A673 (cell line): ENCODE data around the gene PCK1. TPM values are rescaled to one million over a fixed set of nuclear protein-coding genes. Genes with fewer than 3 reads are reported as not detected.

Experiments used
- BruUV-seq: library from RNA; stranded (reverse); fragments of 400-500 nt; replicated peaks from 2 replicates; lab custom pipeline; 2021; lab: Mats Ljungman, UMichigan
- CTCF ChIA-PET: fragments of 300-600 bp; sonication (Branson Sonifier 250); formaldehyde crosslinking; loops from one replicate; lab custom pipeline; 2022; ENCODE audit warnings: antibody characterized with exemption; lab: Charles Lee
- POLR2A ChIA-PET: fragments of 300-600 bp; sonication (Branson Sonifier 250); formaldehyde crosslinking; loops from one replicate; lab custom pipeline; 2022; ENCODE audit warnings: antibody characterized with exemption; ENCODE audit not compliant: low non-redundant PET; lab: Charles Lee
- DNase-seq: peaks from one replicate; pipeline ENCODE4 v3.0.0-alpha.2; 2015; ENCODE audit warnings: low spot score
- H3K27ac ChIP-seq: fragments of 200-600 bp; sonication (generic); 2 replicates; pipeline ENCODE4 v1.5.1; 2016; ENCODE audit warnings: mixed run types, low read depth, mild to moderate bottlenecking, mixed read lengths, antibody characterized with exemption, low read length; ENCODE audit not compliant: poor library complexity, severe bottlenecking
- H3K27me3 ChIP-seq: fragments of 200-600 bp; sonication (generic); replicated peaks from 2 replicates; pipeline ENCODE4 v1.6.1; 2017; ENCODE audit warnings: mixed run types, low read depth, mild to moderate bottlenecking, mixed read lengths, antibody characterized with exemption, low read length; ENCODE audit not compliant: insufficient read depth, poor library complexity
- H3K36me3 ChIP-seq: fragments of 200-600 bp; sonication (generic); 2 replicates; pipeline ENCODE4 v1.6.1; 2016; ENCODE audit warnings: mixed run types, mild to moderate bottlenecking, mixed read lengths, antibody characterized with exemption, low read length; ENCODE audit not compliant: insufficient read depth, poor library complexity, severe bottlenecking
- H3K4me1 ChIP-seq: fragments of 200-600 bp; sonication (generic); 2 replicates; pipeline ENCODE4 v1.6.1; 2017; ENCODE audit warnings: mixed run types, mild to moderate bottlenecking, mixed read lengths, antibody characterized with exemption, low read length; ENCODE audit not compliant: insufficient read depth, poor library complexity, severe bottlenecking
- H3K4me3 ChIP-seq: fragments of 200-600 bp; sonication (generic); 2 replicates; pipeline ENCODE4 v1.5.1; 2016; ENCODE audit warnings: low read depth, mixed run types, mild to moderate bottlenecking, mixed read lengths, low read length; ENCODE audit not compliant: poor library complexity, severe bottlenecking
- H3K9me3 ChIP-seq: fragments of 200-600 bp; sonication (generic); 2 replicates; pipeline ENCODE4 v1.6.1; 2016; ENCODE audit warnings: mixed run types, low read depth, mild to moderate bottlenecking, mixed read lengths, antibody characterized with exemption, low read length; ENCODE audit not compliant: poor library complexity, severe bottlenecking
- EZH2 ChIP-seq: fragments of 200-600 bp; sonication (generic); IDR thresholded peaks from 2 replicates; pipeline ENCODE4 v1.6.1; 2017; ENCODE audit warnings: borderline replicate concordance, low read depth, mild to moderate bottlenecking, mixed read lengths, antibody characterized with exemption, low read length; ENCODE audit not compliant: poor library complexity, severe bottlenecking
- intact Hi-C: fragments of 100-400 bp; cut with micrococcal nuclease; formaldehyde crosslinking; loops from one replicate; pipeline ENCODE4 v1.10.0; 2022; ENCODE audit not compliant: unreplicated experiment
- total RNA-seq: library from RNA; stranded (reverse); gene quantifications from 2 replicates; pipeline ENCODE4 v1.2.3, GENCODE V29; 2021
- TF ChIP-seq, protein P1 (sequence below): fragments of 300-800, 200-600 bp; sonication (generic); conservative IDR thresholded peaks from 2 replicates; pipeline ENCODE4 v1.5.1; 2017; ENCODE audit warnings: low read depth, mild to moderate bottlenecking, antibody characterized with exemption, low read length, moderate library complexity, mixed read lengths

Gene PCK1
- total RNA-seq, 1 experiment from 2014 or later = not detected

DNA sequence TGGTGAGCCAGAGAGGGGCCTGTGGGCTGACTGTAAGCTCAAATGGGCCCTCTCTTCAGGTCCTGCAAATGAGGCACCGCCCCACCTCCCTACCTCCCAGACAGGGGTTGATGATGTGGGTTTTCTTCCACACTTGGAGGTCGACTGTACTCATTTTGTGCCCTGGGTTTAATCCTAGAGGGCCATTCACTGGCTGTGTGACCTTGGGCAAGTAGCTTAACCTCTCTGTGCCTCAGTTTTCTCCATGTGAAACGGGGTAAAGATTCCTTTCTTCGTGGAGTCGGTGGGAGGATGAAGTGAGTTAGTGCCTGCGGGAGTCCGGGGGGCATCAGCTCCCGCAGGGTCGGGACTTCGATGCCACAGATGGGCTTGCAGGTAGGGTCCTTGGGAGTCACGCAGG lies 35.4 kb downstream of the PCK1 start:
- BruUV-seq = no TSS peak
- TF ChIP-seq, protein P1, sequence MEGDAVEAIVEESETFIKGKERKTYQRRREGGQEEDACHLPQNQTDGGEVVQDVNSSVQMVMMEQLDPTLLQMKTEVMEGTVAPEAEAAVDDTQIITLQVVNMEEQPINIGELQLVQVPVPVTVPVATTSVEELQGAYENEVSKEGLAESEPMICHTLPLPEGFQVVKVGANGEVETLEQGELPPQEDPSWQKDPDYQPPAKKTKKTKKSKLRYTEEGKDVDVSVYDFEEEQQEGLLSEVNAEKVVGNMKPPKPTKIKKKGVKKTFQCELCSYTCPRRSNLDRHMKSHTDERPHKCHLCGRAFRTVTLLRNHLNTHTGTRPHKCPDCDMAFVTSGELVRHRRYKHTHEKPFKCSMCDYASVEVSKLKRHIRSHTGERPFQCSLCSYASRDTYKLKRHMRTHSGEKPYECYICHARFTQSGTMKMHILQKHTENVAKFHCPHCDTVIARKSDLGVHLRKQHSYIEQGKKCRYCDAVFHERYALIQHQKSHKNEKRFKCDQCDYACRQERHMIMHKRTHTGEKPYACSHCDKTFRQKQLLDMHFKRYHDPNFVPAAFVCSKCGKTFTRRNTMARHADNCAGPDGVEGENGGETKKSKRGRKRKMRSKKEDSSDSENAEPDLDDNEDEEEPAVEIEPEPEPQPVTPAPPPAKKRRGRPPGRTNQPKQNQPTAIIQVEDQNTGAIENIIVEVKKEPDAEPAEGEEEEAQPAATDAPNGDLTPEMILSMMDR = no peak
- TF ChIP-seq EZH2 = no peak
- ChIA-PET CTCF (no interaction called here), POLR2A (interaction anchor here (0.5 kb wide), 1 partner anchor 46 kb away, joined by 11 read pairs; no protein-coding TSS in a partner anchor)
- H3K9me3 ChIP-seq = no peaks in the 10 kb centered on the region
- H3K4me1 ChIP-seq = no peaks in the 10 kb centered on the region
- no peaks in the 10 kb centered on the region for H3K36me3 ChIP-seq
- no peak for DNase-seq
- intact Hi-C loops = loop anchor here (2.0 to 5.0 kb wide), 2 partner anchors 99 to 612 kb away; no protein-coding TSS in a partner anchor
- no peak overlapping the region for H3K27ac ChIP-seq
- no peaks in the 10 kb centered on the region for H3K27me3 ChIP-seq
- no peak overlapping the region for H3K4me3 ChIP-seq

DNA sequence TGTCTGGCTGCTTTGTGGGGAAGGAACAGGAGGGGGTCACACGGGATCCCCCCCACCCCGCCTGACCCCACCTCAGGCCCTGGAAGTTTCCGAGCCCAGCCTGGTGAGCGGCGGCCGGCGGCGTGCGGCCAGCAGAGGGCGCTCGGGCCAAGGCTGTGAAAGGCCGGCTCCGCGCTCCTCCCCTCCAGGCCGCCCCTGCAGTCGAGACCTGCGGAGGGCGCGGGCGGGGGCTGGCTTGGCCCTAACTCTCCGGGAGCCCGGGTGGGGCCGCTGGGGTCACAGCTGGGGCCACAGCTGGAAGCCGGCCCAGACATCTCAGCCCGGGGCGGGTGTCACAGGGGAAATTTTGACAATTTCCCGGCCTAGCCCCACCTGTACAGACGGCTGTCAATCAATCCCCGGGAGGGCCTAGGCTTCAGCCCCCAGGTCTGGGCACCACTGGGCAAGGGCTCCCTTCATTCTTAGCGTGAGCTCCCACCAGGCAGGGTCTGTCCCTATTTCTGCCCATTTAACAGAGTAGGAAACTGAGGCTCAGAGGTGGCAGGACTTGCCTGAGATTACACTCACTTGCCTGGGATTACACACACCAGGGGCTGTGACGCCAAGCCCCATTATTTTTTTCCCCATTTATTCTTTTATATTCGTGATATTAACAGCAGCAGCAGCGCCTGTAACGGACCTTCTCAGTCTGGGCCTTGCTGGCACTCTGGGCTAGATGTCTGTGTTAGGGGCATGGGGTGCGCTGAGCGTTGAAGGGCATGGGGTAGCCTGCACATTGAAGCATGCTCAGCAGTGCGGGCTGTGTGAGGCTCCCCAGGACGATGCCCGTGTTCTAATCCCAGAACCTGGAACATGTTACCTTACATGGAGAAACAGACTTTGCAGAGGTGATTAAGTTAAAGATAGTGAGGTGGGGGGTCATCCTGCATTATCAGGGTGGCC lies 36.4 kb downstream of the PCK1 start:
- intact Hi-C loops = loop anchor here (1.0 to 5.0 kb wide), 3 partner anchors 100 to 612 kb away; no protein-coding TSS in a partner anchor
- Histone ChIP-seq H3K27ac (no peak overlapping the region), H3K4me3 (no peak overlapping the region), H3K9me3 (no peaks in the 10 kb centered on the region), H3K4me1 (no peaks in the 10 kb centered on the region), H3K27me3 (no peaks in the 10 kb centered on the region), H3K36me3 (no peaks in the 10 kb centered on the region)
- peak; percentile 64 for DNase-seq
- ChIA-PET POLR2A (interaction anchor here (0.5 kb wide), 1 partner anchor 46 kb away, joined by 11 read pairs; no protein-coding TSS in a partner anchor), CTCF (interaction anchor here (0.6 kb wide), 1 partner anchor 765 kb away, joined by 3 read pairs; no protein-coding TSS in a partner anchor)
- TF ChIP-seq, protein P1 = peak; percentile 85
- TF ChIP-seq EZH2 = no peak
- no TSS peak for BruUV-seq

DNA sequence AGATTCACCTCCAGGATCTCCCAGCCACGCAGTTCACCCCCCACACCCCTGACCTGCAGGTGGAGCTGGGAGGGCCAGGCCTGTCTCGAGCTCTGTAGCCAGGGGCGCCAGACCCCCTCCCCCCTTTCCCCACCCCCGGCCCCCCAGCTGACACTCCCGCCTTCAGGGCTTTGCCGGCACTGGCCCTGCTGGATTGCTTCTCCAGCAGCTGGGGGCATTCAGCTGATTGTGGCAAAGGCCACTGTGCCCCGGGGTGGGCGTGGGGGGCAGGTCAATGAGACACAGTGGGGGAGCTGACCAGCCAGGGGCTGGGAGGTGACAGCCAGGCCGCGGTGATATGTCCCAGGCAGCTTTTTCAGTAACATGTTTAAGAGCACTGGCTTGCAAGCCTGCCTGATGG lies 37.1 kb downstream of the PCK1 start:
- Histone ChIP-seq H3K27ac (no peak overlapping the region), H3K4me1 (no peaks in the 10 kb centered on the region), H3K4me3 (no peak overlapping the region), H3K9me3 (no peaks in the 10 kb centered on the region), H3K36me3 (no peaks in the 10 kb centered on the region), H3K27me3 (no peaks in the 10 kb centered on the region)
- no TSS peak for BruUV-seq
- TF ChIP-seq, protein P1 = no peak
- TF ChIP-seq EZH2 = no peak
- intact Hi-C loops = loop anchor here (5.0 kb wide), 1 partner anchor 101 kb away; no protein-coding TSS in a partner anchor
- POLR2A ChIA-PET = no interaction called here
- CTCF ChIA-PET = no interaction called here
- no peak for DNase-seq
